Measurements from ENCODE around the gene RASSF3. TPM values are rescaled to one million over a fixed set of nuclear protein-coding genes. Genes with fewer than 3 reads are reported as not detected.

The RASSF3 gene
- polyA plus RNA-seq, 1 donor (not counting 4 experiments of a cell fraction or from before 2014, with no cell fraction given): 9.6 TPM

DNA sequence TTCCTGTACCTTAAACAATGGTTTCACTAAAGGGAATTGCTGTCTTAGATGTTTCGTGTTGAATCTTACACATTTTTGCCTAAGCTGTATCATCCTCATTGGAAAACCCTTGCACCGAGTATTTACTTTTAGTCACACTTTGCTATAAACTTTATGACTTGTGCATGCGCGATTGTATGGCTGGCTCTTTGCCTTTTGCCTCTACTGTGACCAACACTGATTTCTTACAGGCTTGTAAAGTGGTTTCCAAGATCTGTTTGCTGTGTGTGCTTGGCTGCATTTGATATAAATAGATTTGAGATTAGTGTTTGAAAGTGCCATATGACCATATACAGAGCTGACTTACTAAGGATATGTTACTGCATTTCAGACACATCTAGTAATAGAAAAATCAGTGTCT lies 40.5 kb downstream of the RASSF3 start:
- Histone ChIP-seq H3K9ac (ENCODE audit: control insufficient read depth, extremely low read depth, insufficient read depth, low read length) (no peak overlapping the region), H4K20me1 (ENCODE audit: control insufficient read depth, extremely low read depth, insufficient read depth, low read length) (no peaks in the 10 kb centered on the region), H3K9me3 (ENCODE audit: control insufficient read depth, low read depth, low read length) (no peaks in the 10 kb centered on the region), H3K9me1 (ENCODE audit: control insufficient read depth, extremely low read depth, insufficient read depth, low read length) (no peaks in the 10 kb centered on the region), H3K27ac (ENCODE audit: control insufficient read depth, insufficient read depth, low read length) (no peak overlapping the region), H3K4me3 (ENCODE audit: control insufficient read depth in 2 of 3, extremely low read depth in 1 of 3, insufficient read depth in 2 of 3, low read depth in 1 of 3, low read length in 3 of 3) (no peak overlapping the region), H3K36me3 (ENCODE audit: control insufficient read depth in 2 of 2, extremely low read depth in 1 of 2, insufficient read depth in 2 of 2, low read length in 2 of 2) (peaks cover 0 to 3% of the 10 kb centered on the region in 2 experiments), H3K4me1 (ENCODE audit: control insufficient read depth, extremely low read depth, insufficient read depth, low read length) (no peaks in the 10 kb centered on the region), H2AFZ (ENCODE audit: control insufficient read depth, low read length) (no peak overlapping the region), H3K27me3 (ENCODE audit: control insufficient read depth, extremely low read depth, insufficient read depth, low read length) (no peaks in the 10 kb centered on the region), H3K79me2 (ENCODE audit: control insufficient read depth, insufficient read depth, low read length) (peaks cover 15% of the 10 kb centered on the region), H3K4me2 (ENCODE audit: control insufficient read depth, extremely low read depth, insufficient read depth, low read depth, low read length) (no peak overlapping the region)
- DNase-seq (ENCODE audit: low read depth, low spot score): no peak
- no peak for TF ChIP-seq EZH2 (IDR thresholded peaks at IDR 0.05; ENCODE audit: low read length)
- TF ChIP-seq, protein P1, sequence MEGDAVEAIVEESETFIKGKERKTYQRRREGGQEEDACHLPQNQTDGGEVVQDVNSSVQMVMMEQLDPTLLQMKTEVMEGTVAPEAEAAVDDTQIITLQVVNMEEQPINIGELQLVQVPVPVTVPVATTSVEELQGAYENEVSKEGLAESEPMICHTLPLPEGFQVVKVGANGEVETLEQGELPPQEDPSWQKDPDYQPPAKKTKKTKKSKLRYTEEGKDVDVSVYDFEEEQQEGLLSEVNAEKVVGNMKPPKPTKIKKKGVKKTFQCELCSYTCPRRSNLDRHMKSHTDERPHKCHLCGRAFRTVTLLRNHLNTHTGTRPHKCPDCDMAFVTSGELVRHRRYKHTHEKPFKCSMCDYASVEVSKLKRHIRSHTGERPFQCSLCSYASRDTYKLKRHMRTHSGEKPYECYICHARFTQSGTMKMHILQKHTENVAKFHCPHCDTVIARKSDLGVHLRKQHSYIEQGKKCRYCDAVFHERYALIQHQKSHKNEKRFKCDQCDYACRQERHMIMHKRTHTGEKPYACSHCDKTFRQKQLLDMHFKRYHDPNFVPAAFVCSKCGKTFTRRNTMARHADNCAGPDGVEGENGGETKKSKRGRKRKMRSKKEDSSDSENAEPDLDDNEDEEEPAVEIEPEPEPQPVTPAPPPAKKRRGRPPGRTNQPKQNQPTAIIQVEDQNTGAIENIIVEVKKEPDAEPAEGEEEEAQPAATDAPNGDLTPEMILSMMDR (optimal IDR thresholded peaks at IDR 0.05 in 1 of 3, IDR thresholded peaks at IDR 0.05 in 1 of 3, conservative IDR thresholded peaks at IDR 0.05 in 1 of 3; ENCODE audit: extremely low read depth in 1 of 3, insufficient read depth in 2 of 3, low read length in 3 of 3): no peak
- dilution Hi-C loops (cut with MboI; ENCODE audit: extremely low pct_ligation_motif_present, low sequenced_read_pairs): no loop called here
- FAIRE-seq: no peak

DNA sequence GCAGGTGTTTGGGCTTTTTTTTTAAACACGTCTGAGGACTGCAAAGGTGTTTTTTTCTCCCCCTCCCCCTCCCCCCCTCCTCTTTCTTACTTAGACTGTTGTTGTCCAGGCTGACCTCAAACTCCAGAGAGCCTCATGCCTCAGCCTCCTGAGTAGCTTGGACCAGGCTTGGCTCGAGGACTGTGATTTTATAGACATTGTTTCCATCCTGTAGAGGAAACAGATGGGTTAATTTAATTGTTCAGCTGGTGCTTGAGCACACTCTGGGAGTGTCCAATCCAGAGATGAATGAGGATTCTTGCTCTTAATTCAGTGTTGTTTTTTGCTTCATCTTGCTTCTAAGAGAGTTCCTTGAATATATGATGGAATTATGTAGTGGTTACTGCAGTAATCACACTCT lies 42.1 kb downstream of the RASSF3 start:
- Histone ChIP-seq H3K9ac (ENCODE audit: control insufficient read depth, extremely low read depth, insufficient read depth, low read length) (no peak overlapping the region), H3K9me3 (ENCODE audit: control insufficient read depth, low read depth, low read length) (no peaks in the 10 kb centered on the region), H3K9me1 (ENCODE audit: control insufficient read depth, extremely low read depth, insufficient read depth, low read length) (no peaks in the 10 kb centered on the region), H3K27me3 (ENCODE audit: control insufficient read depth, extremely low read depth, insufficient read depth, low read length) (no peaks in the 10 kb centered on the region), H3K79me2 (ENCODE audit: control insufficient read depth, insufficient read depth, low read length) (peaks cover 15% of the 10 kb centered on the region), H3K4me1 (ENCODE audit: control insufficient read depth, extremely low read depth, insufficient read depth, low read length) (peaks cover under 1% of the 10 kb centered on the region), H3K36me3 (ENCODE audit: control insufficient read depth in 2 of 2, extremely low read depth in 1 of 2, insufficient read depth in 2 of 2, low read length in 2 of 2) (peaks cover 0 to 3% of the 10 kb centered on the region in 2 experiments), H4K20me1 (ENCODE audit: control insufficient read depth, extremely low read depth, insufficient read depth, low read length) (no peaks in the 10 kb centered on the region), H3K27ac (ENCODE audit: control insufficient read depth, insufficient read depth, low read length) (no peak overlapping the region), H2AFZ (ENCODE audit: control insufficient read depth, low read length) (no peak overlapping the region), H3K4me2 (ENCODE audit: control insufficient read depth, extremely low read depth, insufficient read depth, low read depth, low read length) (no peak overlapping the region), H3K4me3 (ENCODE audit: control insufficient read depth in 2 of 3, extremely low read depth in 1 of 3, insufficient read depth in 2 of 3, low read depth in 1 of 3, low read length in 3 of 3) (no peak overlapping the region)
- dilution Hi-C loops (cut with MboI; ENCODE audit: extremely low pct_ligation_motif_present, low sequenced_read_pairs): no loop called here
- DNase-seq (ENCODE audit: low read depth, low spot score) (no peak), FAIRE-seq (no peak)
- TF ChIP-seq, protein P1 (optimal IDR thresholded peaks at IDR 0.05 in 1 of 3, IDR thresholded peaks at IDR 0.05 in 1 of 3, conservative IDR thresholded peaks at IDR 0.05 in 1 of 3; ENCODE audit: extremely low read depth in 1 of 3, insufficient read depth in 2 of 3, low read length in 3 of 3): no peak
- no peak for TF ChIP-seq EZH2 (IDR thresholded peaks at IDR 0.05; ENCODE audit: low read length)

Data from keratinocyte (primary cell).